Measurements from ENCODE around the gene IGDCC3. TPM values are rescaled to one million over a fixed set of nuclear protein-coding genes. Genes with fewer than 3 reads are reported as not detected.

IGDCC3 gene
- total and polyA plus RNA-seq, 2 of the 8 experiments (the other 6 are each of a cell fraction or from before 2014, with no cell fraction given) = 26.8 to 45.7 TPM

- TF ChIP-seq CHD7 (IDR thresholded peaks at IDR 0.05; ENCODE audit: insufficient replicate concordance, low read length) (no peak), RBBP5 (IDR thresholded peaks at IDR 0.05; ENCODE audit: borderline replicate concordance, low read depth, low read length) (no peak), TBP (IDR thresholded peaks at IDR 0.05; ENCODE audit: low read depth, low read length) (no peak), MAFK (IDR thresholded peaks at IDR 0.05; ENCODE audit: low read depth, low read length) (no peak), SP1 (IDR thresholded peaks at IDR 0.05; ENCODE audit: low read depth, low read length) (no peak), RNF2 (IDR thresholded peaks at IDR 0.05; ENCODE audit: borderline replicate concordance, low read depth, low read length, missing control alignments, poor library complexity, severe bottlenecking) (no peak), RAD21 (IDR thresholded peaks at IDR 0.05 in 1 of 2, conservative IDR thresholded peaks at IDR 0.05 in 1 of 2; ENCODE audit: low read depth in 2 of 2, low read length in 2 of 2) (no peak), ATF2 (IDR thresholded peaks at IDR 0.05; ENCODE audit: low read length) (no peak)
These were observed 48.5 kb upstream of the IGDCC3 start (continued) for GRCh38 chr15:65426216-65426853.

Data from H1 (cell line).